GM21423 (cell line): ENCODE data around the gene ADAMTS12.
"Not testable (repeated sequence)": the region's sequence is repeated elsewhere in the genome, so short reads cannot be mapped to it uniquely, and the experiment has no call there.

Source experiments
- ATAC-seq: cut with Tn5 transposase; IDR thresholded peaks from one replicate; pipeline ENCODE4 v1.9.1; 2021; ENCODE audit warnings: mild to moderate bottlenecking, moderate library complexity; ENCODE audit not compliant: unreplicated experiment

The ADAMTS12 gene

GRCh38 chr5:33549982-33550567 is 341.7 kb downstream of the ADAMTS12 start:
- ATAC-seq = no peak

GRCh38 chr5:33539790-33540189 is 352.0 kb downstream of the ADAMTS12 start:
- not testable (repeated sequence) for ATAC-seq

GRCh38 chr5:33539212-33539611 is 352.6 kb downstream of the ADAMTS12 start:
- ATAC-seq = no peak

- no peak for ATAC-seq
Measured at GRCh38 chr5:33538201-33538600, 353.6 kb downstream of the ADAMTS12 start.

- ATAC-seq = no peak
Measured at GRCh38 chr5:33537240-33537639, 354.6 kb downstream of the ADAMTS12 start.

- ATAC-seq = no peak
Measured at GRCh38 chr5:33536802-33537201, 355.0 kb downstream of the ADAMTS12 start.

GRCh38 chr5:33531824-33532223 is 360.0 kb downstream of the ADAMTS12 start:
- ATAC-seq = no peak

GRCh38 chr5:33531037-33531298 is 360.8 kb downstream of the ADAMTS12 start:
- ATAC-seq = no peak

- ATAC-seq = no peak
Measured at GRCh38 chr5:33530183-33531036, 361.4 kb downstream of the ADAMTS12 start.

- no peak for ATAC-seq
Measured at GRCh38 chr5:33527696-33528095, 364.1 kb downstream of the ADAMTS12 start.

- no peak for ATAC-seq
Measured at GRCh38 chr5:33526755-33527154, 365.0 kb downstream of the ADAMTS12 start.

GRCh38 chr5:33524476-33524875 is 367.3 kb downstream of the ADAMTS12 start:
- no peak for ATAC-seq

GRCh38 chr5:33523208-33523771 is 368.5 kb downstream of the ADAMTS12 start:
- ATAC-seq = no peak

- no peak for ATAC-seq
Measured at GRCh38 chr5:33516421-33516820, 375.4 kb downstream of the ADAMTS12 start.

GRCh38 chr5:33515366-33515765 is 376.4 kb downstream of the ADAMTS12 start:
- not testable (repeated sequence) for ATAC-seq

GRCh38 chr5:33513462-33514185 is 378.2 kb downstream of the ADAMTS12 start:
- no peak for ATAC-seq

- ATAC-seq = no peak
Measured at GRCh38 chr5:33509036-33509435, 382.8 kb downstream of the ADAMTS12 start.

- ATAC-seq = no peak
Measured at GRCh38 chr5:33507426-33507825, 384.4 kb downstream of the ADAMTS12 start.

- ATAC-seq = no peak
Measured at GRCh38 chr5:33504570-33504969, 387.2 kb downstream of the ADAMTS12 start.

GRCh38 chr5:33501899-33502298 is 389.9 kb downstream of the ADAMTS12 start:
- ATAC-seq = no peak

- no peak for ATAC-seq
Measured at GRCh38 chr5:33501260-33501659, 390.5 kb downstream of the ADAMTS12 start.

- ATAC-seq = no peak
Measured at GRCh38 chr5:33494466-33494865, 397.3 kb downstream of the ADAMTS12 start.
